Sciatic nerve (tissue), 2 donors: Measurements from ENCODE around the gene PKMYT1. TPM values are rescaled to one million over a fixed set of nuclear protein-coding genes. Genes with fewer than 3 reads are reported as not detected.
A peak's percentile ranks its signal among the peaks of the same experiment; 100 is the strongest.
"Not testable (repeated sequence)": the region's sequence is repeated elsewhere in the genome, so short reads cannot be mapped to it uniquely, and the experiment has no call there.

Experiments
- ATAC-seq: fragments of 200-7000 bp; cut with Tn5 transposase; one replicate; pipeline ENCODE4 v1.9.1; 2020; ENCODE audit warnings: mild to moderate bottlenecking, moderate library complexity
- DNase-seq: peaks from one replicate; pipeline ENCODE4 v3.0.0-alpha.2; 2020; ENCODE audit warnings: low spot score
- intact Hi-C: fragments of 100-400 bp; cut with DNase I; formaldehyde crosslinking; loops from one replicate; pipeline ENCODE4 v1.14.2; 2022
- total RNA-seq: library from RNA; stranded (reverse); fragmentation: NEBNext Ultra II Directional; extraction: Animal tissue kit (Norgen Biotek cat#: 25700); gene quantifications from one replicate; pipeline ENCODE4 v1.2.1, GENCODE V29; 2021
- donor health status: DM: no; HTN: no; CAD: no.
- donor health status: DM: no; HTN: no; CAD: no.

Gene PKMYT1
- total RNA-seq, 1 donor from 2014 or later = 1.9 TPM

DNA sequence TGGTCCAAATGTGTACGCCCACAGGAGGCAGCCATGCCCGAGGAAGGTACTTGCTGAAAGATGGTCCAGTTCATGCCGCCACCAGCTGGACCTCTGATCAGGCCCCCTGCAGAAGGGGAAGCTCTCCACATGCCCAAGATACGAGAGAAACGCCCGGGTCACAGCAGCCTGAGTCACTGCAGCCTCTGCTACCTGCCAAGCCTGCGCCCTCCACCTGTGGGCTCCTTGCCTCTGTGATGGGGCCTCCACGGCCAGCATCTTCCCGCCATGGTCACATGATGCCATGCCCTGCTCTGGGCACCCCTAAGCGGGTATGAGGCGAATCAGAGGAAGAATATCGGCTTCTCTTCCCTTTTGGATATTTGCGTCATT, 29.9 kb downstream of the PKMYT1 start:
- DNase-seq = no peak
- no peak for ATAC-seq
- intact Hi-C loops = no loop called here

DNA sequence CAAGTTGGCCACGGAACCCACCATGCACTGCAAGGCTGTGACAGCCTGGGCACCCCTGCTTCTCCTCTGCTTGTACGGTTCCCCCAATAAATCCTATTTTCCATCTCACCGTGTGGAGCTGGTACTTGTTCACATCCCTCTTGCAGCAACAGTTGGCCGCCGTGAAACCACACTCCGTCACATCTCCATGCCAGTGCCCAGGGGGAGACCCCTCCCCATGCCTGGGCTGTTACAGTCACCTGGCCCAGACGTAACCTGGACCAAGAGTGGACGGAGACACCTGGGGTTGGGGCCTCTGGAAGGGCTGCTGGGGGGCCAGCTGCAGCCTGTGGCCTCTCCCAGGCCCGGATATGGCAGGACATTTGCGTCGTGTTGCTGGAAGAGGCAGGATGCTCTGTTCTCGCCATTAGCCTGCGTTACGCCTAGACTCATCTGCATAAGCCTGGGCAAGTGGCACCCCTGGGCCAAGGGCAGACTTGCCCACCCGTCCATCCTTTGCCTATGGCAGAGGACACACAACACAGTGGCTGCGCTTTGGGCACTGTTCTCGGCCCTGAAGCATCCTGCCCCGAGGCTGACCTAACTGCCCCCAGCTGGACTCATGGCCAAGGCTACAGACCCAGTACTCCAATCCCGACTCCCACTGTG, 30.4 kb downstream of the PKMYT1 start:
- intact Hi-C loops = no loop called here
- DNase-seq (no peak), ATAC-seq (peak; percentile 22)

DNA sequence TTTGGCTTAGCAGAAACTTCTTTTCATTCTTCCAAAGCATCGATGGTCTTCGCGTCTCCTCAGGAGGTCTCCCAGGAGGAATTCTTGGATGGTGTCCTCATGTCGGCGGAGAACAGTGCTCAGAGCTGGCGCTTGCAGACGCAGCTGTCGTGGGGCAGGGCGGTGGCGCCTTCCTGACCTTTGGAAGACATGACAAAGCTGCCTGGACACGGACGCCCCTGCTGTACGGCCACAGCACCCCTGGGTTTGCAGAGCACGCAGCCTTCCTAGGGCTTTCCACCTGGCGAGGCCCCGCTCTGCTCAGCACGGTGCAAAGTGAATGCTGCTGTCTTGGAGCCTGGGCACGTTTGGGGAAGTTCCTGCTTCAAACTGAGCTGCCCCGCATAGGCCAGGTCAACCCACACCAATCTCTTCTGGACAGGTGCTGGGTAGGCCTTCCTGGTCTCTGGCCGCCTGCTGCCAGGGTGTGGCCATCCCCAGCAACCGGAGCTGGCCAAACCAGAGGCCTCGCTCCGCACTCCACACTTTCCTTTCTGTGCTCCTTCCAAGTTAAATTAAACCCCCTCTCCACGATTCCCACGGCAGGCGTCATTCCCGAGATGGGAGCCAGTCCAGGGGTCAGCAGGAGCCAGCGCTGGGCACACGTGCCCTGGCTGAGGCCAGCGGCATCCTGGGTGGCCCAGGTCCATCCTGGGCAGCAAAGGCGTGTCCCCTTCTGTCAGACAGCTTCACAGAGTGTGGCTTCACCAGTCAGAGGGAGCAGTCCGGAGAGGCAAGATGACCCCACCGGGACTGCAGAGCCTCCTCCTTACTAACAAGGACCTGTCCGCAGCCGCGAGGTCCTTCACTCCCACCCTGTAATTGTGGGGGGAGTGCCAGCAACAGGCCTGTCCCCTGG, 31.2 kb downstream of the PKMYT1 start:
- intact Hi-C loops = no loop called here
- ATAC-seq (peak; percentile 29), DNase-seq (no peak)

DNA sequence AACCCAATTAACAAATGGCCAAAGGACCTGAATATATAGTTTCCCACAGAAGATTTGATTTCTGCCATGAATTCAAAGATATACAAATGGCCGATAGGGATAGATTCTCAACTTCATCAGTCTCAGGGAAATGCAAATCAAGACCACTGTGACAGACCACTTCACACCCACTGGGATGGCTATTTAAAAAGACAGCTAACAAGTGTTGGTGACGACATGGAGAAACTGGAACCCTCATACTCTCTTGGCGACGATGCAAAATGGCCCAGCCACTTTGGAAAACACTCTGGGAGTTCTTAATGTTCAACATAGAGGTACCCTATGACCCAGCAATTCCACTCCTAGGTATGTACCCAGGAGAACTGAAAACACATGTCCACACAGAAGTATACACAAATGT, 33.6 kb downstream of the PKMYT1 start:
- DNase-seq (no peak), ATAC-seq (no peak)
- intact Hi-C loops = no loop called here

DNA sequence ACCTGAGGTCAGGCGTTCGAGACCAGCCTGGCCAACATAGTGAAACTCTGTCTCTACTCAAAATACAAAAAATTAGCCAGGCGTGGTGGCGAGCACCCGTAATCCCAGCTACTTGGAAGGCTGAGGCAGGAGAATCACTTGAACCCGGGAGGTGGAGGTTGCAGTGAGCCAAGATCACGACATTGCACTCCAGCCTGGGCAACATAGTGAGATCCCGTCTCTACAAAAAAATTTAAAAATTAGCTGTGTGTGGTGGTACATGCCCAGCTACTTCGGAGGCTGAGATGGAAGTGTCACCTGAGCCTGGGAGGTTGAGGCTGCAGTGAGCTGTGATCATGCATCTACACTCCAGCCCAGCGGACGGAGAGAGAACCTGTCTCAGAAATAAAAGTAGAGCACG, 36.5 kb downstream of the PKMYT1 start:
- ATAC-seq, DNase-seq, intact Hi-C loops: not testable (repeated sequence)

DNA sequence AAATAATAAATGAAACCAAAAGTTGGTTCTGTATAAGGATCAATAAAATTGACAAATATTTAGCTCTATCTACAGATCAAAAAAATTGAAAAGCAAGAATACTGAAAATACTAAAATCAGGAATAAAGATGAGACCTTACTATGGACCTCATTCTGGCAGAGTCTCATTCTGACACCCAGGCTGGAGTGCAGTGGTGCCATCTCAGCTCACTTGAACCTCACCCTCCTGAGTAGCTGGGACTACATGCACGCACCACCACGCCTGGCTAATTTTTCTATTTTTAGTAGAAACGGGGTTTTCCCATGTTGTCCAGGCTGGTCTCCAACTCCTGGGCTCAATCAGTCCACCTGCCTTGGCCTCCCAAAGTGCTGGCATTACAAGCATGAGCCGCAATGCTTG, 38.2 kb downstream of the PKMYT1 start:
- intact Hi-C loops = no loop called here
- no peak for DNase-seq
- ATAC-seq = no peak

DNA sequence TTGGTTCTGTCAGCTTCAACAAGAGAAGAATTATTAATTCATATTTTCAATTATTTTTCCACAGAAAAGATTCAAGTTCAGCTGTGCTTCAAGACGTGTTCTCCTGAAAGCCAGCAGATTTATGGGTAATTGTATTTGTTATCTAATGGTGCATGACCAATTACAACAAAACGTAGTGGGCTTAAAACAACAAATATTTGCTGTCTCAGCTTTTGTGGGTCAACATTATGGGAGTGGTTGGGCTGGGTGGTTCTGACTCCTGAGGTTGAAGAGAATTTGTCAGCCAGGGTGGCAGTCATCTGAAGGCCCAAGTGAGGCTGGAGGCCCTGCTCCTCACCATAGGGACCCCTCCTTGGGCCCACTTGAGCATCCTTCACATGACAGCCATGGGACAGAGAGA, 40.3 kb downstream of the PKMYT1 start:
- DNase-seq (no peak), ATAC-seq (no peak)
- intact Hi-C loops = no loop called here

DNA sequence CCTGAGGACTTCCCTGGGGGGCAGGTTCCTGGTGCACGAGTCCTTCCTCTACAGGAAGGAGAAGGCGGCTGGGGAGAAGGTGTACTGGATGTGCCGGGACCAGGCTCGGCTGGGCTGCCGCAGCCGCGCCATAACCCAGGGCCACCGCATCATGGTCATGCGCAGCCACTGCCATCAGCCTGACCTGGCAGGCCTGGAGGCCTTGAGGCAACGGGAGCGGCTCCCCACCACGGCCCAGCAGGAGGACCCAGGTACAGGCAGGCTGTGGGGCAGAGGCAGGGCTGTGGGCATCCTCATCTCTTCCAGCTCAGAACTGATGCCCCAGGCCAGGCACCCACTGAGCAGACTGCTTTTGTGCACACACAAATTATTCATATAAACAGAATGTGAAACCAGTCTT, 42.0 kb downstream of the PKMYT1 start:
- ATAC-seq (no peak), DNase-seq (no peak)
- intact Hi-C loops = no loop called here

DNA sequence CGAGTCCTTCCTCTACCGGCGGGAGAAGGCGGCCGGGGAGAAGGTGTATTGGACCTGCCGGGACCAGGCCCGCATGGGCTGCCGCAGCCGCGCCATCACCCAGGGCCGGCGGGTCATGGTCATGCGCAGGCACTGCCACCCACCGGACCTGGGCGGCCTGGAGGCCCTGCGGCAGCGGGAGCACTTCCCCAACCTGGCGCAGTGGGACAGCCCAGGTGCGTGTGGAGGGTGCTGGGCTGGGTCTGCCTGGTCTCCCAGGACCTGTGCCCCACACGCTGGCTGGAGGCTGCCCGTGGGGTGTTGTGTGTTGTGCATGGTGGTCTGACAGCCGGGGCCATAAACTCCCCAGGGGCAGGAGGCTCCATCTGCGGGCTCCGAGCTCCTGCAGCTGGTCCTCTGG, 43.1 kb downstream of the PKMYT1 start:
- DNase-seq (no peak), ATAC-seq (no peak)
- intact Hi-C loops = no loop called here

DNA sequence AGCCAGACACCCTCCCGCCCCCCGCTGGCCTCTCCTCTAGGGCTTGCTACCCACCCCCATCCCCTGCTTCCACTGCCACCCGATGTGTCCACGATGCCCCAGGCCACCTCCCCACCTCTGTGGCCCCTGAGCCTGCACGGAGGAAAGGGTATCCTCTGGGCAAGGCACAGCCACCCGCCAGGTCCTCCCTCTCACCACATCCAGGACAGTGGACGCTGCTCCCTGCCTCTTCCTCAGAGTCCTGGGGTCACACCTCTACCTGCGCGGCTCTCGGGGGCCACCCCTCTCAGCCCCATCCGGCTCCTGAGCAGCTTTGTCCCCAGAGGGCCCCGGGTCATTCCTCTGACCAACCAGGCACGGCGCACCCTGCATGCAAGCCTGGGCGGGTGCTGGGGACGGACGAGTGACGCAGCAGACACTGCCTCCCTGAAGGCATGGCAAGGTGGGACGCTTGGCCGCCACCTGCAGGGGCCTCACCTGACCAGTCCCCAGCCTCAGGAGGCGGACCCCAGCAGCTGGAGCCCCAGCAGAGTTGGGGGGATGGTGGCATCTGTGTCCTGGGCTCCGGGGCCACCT, 43.7 kb downstream of the PKMYT1 start:
- ATAC-seq = no peak
- DNase-seq = no peak
- intact Hi-C loops = no loop called here

DNA sequence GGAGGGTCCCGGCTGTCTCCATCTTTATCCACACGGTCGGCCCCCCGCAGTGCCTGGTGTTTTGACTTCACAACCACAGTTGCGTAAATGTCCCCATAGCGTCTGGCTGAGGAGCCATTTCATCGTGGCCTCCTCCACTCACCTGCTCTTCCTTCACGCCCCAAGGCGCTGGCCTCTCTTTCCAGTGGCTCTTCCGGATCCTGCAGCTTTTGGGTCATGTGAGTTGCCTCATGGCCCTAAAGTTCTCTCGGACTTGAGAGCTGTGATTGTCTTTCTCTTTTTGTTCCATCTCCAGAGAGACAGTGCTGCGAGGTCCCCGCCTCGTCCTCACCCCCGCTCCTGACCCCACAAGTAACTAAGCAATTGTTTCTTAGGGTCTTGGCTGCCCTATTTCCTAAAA, 45.8 kb downstream of the PKMYT1 start:
- DNase-seq = no peak
- intact Hi-C loops = no loop called here
- no peak for ATAC-seq

DNA sequence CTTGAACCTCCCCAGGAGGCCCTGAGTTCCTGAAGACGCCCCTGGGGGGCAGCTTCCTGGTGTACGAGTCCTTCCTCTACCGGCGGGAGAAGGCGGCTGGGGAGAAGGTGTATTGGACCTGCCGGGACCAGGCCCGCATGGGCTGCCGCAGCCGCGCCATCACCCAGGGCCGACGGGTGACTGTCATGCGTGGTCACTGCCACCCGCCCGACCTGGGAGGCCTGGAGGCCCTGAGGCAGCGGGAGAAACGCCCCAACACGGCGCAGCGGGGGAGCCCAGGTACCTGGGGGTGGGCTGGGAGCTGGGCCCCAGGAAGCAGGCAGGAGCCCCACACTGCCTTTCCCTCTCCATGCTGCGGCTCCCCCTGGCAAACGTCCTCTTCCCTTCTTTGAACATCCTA, 46.5 kb downstream of the PKMYT1 start:
- ATAC-seq = no peak
- DNase-seq = no peak
- intact Hi-C loops = no loop called here

DNA sequence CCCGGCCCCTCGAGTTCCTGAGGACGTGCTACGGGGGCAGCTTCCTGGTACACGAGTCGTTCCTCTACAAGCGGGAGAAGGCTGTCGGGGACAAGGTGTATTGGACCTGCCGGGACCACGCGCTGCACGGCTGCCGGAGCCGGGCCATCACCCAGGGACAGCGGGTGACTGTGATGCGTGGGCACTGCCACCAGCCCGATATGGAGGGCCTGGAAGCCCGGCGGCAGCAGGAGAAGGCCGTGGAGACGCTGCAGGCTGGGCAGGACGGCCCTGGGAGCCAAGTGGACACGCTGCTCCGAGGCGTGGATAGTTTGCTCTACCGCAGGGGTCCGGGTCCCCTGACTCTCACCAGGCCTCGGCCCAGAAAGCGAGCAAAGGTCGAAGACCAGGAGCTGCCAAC, 47.1 kb downstream of the PKMYT1 start:
- intact Hi-C loops = no loop called here
- DNase-seq = no peak
- ATAC-seq = no peak

DNA sequence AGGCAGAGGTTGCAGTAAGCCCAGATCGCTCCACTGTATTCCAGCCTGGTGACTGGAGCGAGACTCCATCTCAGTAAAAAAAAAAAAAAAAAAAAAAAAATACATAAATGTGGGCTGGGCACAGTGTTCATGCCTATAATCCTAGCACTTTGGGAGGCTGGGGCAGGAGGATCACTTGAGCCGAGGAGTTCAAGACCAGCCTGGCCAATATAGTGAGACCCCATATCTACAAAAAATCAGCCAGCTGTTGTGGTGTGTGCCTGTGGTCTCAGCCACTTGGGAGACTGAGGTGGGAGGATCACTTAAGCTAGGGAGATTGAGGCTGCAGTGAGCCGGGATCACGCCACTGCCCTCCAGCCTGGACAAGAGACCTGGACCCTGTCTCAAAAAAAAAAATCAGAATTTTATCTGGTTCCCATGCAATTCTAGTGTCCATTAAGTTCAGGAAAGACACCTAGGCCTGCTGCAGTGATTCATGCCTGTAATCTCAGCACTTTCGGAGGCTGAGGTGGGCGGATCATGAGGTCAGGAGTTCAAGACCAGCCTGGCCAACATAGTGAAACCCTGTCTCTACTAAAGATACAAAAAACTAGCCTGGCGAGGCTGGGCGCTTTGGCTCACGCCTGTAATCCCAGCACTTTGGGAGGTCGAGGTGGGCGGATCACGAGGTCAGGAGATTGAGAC, 48.9 kb downstream of the PKMYT1 start:
- intact Hi-C loops, DNase-seq, ATAC-seq: not testable (repeated sequence)

DNA sequence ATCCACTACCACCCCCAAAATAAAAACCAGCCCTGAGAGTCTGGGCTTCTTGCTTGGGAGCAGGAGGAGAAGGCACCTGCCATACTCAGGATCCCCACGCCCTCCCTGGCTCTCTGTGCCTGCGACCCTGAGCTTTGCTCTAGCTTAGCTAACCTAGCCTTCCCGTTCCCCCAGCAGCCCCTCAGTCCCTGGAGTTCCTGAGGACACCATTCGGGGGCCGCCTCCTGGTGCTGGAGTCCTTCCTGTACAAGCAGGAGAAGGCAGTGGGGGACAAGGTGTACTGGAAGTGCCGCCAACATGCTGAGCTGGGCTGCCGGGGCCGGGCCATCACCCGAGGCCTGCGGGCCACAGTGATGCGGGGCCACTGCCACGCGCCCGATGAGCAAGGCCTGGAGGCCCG, 50.0 kb downstream of the PKMYT1 start:
- no peak for DNase-seq
- no peak for ATAC-seq
- intact Hi-C loops = no loop called here

DNA sequence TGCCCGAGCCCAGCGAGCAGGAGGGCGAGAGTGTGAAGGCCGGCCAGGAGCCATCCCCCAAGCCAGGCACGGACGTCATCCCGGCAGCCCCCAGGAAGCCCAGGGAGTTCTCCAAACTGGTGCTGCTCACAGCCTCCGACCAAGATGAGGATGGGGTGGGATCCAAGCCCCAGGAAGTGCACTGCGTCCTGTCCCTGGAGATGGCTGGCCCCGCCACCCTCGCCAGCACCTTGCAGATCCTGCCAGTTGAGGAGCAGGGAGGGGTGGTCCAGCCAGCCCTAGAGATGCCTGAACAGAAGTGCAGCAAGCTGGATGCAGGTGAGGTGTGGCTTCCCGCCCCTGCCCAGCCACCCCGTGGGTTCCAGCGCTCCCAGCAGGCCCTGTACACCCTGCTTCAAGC, 50.6 kb downstream of the PKMYT1 start:
- no peak for ATAC-seq
- intact Hi-C loops = loop anchor here (10.0 kb wide), 1 partner anchor 55 kb away; no protein-coding TSS in a partner anchor
- no peak for DNase-seq

DNA sequence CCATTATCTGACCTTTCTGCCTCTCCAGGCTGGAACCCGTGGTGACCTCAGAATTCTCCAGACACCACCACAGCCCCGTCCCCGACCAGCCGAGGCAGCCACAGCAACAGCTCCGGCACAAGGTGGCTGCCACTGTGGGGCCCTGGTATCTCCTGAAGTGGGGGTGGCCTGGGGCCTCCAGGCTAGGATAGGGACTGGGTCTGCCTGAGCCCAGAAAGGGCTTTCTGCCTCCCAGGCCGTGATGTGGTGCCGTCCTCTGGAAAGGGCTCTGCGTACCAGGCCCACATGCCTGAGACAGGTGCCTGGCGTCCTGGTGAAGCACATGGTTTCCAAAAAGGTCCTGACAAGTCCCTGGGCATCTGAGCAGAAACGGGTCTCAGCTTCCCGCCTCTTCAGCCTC, 51.5 kb downstream of the PKMYT1 start:
- ATAC-seq (no peak), DNase-seq (no peak)
- intact Hi-C loops = loop anchor here (10.0 kb wide), 1 partner anchor 54 kb away; no protein-coding TSS in a partner anchor

DNA sequence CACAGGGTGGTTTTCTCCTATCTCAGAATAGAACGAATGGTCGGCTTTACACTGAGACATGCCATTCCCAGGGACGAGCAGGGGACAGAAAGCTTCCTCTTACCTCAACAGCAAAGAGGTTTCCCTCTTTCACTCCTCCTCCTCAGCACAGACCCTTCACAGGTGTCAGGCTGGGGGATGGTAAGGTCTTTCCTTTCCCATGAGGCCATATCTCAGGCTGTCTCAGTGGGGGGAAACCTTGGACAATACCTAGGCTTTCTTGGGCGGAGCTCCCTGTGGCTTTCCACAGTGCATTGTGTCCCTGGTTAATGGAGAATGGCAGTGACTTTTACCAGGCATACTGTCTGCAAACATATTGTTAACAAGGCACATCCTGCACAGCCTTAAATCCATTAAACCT, 52.1 kb downstream of the PKMYT1 start:
- not testable (repeated sequence) for ATAC-seq, DNase-seq
- intact Hi-C loops = loop anchor here (10.0 kb wide), 1 partner anchor 53 kb away; no protein-coding TSS in a partner anchor

DNA sequence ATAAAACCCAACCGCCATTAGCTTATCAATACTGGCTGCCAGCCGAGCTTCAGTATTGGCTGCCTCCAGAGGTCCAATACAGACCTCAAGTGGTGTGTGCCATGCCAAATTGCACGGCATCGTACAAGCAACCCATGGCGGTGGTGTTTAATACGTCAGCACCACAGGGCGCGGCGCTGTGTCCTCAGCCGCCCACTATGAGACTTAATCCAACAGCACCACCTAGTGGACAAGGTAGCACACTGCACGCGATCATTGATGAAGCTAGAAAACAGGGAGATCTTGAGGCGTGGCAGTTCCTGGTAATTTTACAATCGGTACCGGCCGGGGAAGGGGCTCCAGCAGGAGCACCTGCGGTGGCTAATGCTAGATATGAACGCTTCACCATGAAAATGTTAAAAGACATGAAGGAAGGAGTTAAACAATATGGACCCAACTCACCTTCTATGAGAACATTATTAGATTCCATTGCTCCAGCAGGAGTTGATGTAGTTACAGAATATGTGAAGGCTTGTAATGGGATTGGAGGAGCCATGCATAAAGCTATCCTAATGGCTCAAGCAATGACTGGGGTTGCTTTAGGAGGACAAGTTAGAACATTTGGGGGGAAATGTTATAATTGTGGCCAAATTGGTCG, 53.1 kb downstream of the PKMYT1 start:
- intact Hi-C loops = loop anchor here (10.0 kb wide), 1 partner anchor 52 kb away; no protein-coding TSS in a partner anchor
- DNase-seq (peak; percentile 91), ATAC-seq (peak; percentile 96)
